ENCODE measurements around the gene LRIG3. TPM values are rescaled to one million over a fixed set of nuclear protein-coding genes. Genes with fewer than 3 reads are reported as not detected.
"Not testable (repeated sequence)": the region's sequence is repeated elsewhere in the genome, so short reads cannot be mapped to it uniquely, and the experiment has no call there.

The LRIG3 gene
- total RNA-seq, 1 donor from 2014 or later: not detected

DNA sequence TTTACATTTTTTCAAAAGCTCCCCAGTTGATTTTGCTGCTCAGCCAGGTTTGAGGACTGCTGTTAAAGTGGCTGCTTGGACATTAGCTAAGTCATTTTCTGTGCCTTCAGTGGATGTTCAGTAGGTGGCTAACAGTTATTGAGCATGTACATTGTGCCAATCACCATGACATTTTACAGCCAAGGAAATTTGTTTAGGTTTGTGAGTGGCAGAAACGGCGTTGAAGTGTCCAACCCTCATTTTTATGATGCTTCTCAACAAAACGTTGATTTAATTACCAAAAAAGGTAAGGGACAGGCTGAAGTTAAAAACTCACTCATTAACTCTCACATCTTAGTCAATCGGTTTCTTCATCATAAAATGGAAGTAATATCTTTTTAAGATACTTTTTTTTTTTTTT is 37.0 kb upstream of the LRIG3 start:
- POLR2A ChIA-PET: no interaction called here
- no peak for DNase-seq
- H3K27ac Mint-ChIP-seq: no peak overlapping the region
- no peaks in the 10 kb centered on the region for H3K27me3 Mint-ChIP-seq
- no peaks in the 10 kb centered on the region for H3K36me3 Mint-ChIP-seq (ENCODE audit: low read depth)
- TF ChIP-seq, protein P1, sequence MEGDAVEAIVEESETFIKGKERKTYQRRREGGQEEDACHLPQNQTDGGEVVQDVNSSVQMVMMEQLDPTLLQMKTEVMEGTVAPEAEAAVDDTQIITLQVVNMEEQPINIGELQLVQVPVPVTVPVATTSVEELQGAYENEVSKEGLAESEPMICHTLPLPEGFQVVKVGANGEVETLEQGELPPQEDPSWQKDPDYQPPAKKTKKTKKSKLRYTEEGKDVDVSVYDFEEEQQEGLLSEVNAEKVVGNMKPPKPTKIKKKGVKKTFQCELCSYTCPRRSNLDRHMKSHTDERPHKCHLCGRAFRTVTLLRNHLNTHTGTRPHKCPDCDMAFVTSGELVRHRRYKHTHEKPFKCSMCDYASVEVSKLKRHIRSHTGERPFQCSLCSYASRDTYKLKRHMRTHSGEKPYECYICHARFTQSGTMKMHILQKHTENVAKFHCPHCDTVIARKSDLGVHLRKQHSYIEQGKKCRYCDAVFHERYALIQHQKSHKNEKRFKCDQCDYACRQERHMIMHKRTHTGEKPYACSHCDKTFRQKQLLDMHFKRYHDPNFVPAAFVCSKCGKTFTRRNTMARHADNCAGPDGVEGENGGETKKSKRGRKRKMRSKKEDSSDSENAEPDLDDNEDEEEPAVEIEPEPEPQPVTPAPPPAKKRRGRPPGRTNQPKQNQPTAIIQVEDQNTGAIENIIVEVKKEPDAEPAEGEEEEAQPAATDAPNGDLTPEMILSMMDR (IDR thresholded peaks at IDR 0.05): no peak
- CTCF ChIA-PET: no interaction called here
- intact Hi-C loops (cut with micrococcal nuclease): no loop called here
- no peaks in the 10 kb centered on the region for H3K4me1 Mint-ChIP-seq
- ATAC-seq (ENCODE audit: low read depth): no peak
- H3K4me3 Mint-ChIP-seq: no peak overlapping the region
- H3K9me3 Mint-ChIP-seq: no peaks in the 10 kb centered on the region

DNA sequence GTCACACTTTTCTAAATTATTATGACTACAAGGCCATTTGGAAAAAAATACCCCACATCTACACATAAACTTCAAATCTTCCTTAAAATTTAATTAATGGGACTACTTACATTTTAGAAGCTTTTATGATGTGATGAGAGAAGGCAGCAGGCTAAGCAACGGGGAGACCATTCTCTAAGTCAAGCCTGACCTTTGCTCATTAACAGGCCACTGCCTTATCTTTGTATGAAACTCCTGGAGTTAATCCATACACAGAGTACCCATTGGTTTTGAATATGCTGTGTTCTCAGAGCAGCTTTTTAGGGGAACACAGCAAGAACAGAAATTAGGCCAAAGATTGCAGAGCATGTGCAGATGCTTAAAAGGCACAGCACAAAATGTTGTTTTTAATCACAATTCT is 35.5 kb upstream of the LRIG3 start:
- no peak overlapping the region for H3K4me3 Mint-ChIP-seq
- TF ChIP-seq, protein P1 (IDR thresholded peaks at IDR 0.05): no peak
- ChIA-PET POLR2A (no interaction called here), CTCF (no interaction called here)
- no peak overlapping the region for H3K27ac Mint-ChIP-seq
- DNase-seq (no peak), ATAC-seq (ENCODE audit: low read depth) (no peak)
- H3K9me3 Mint-ChIP-seq: no peaks in the 10 kb centered on the region
- H3K4me1 Mint-ChIP-seq: no peaks in the 10 kb centered on the region
- no peaks in the 10 kb centered on the region for H3K36me3 Mint-ChIP-seq (ENCODE audit: low read depth)
- intact Hi-C loops (cut with micrococcal nuclease): no loop called here
- H3K27me3 Mint-ChIP-seq: no peaks in the 10 kb centered on the region

DNA sequence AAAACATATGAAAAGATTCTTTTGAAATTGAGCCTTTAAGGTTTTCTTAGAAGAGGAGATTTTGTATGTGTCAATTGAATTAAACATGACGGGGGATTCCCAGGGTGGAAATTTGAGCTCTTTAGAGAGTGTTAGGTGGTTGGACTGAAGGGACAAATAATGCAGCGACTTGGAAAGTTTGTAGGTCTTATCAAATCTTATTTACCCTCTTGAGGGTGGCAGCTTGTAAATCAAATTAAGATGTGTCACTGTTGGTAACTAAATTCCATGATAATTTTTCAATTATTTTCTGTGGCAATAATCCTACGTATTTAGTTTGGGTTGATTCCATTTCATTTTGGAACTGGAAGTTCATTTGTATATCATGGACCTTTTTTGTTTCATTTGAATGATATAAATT is 33.7 kb upstream of the LRIG3 start:
- Mint-ChIP-seq H3K4me3 (no peak overlapping the region), H3K27me3 (no peaks in the 10 kb centered on the region), H3K4me1 (no peaks in the 10 kb centered on the region), H3K9me3 (no peaks in the 10 kb centered on the region), H3K27ac (no peak overlapping the region), H3K36me3 (ENCODE audit: low read depth) (no peaks in the 10 kb centered on the region)
- intact Hi-C loops (cut with micrococcal nuclease): no loop called here
- no peak for ATAC-seq (ENCODE audit: low read depth)
- no peak for DNase-seq
- POLR2A ChIA-PET: no interaction called here
- TF ChIP-seq, protein P1 (IDR thresholded peaks at IDR 0.05): no peak
- CTCF ChIA-PET: no interaction called here

DNA sequence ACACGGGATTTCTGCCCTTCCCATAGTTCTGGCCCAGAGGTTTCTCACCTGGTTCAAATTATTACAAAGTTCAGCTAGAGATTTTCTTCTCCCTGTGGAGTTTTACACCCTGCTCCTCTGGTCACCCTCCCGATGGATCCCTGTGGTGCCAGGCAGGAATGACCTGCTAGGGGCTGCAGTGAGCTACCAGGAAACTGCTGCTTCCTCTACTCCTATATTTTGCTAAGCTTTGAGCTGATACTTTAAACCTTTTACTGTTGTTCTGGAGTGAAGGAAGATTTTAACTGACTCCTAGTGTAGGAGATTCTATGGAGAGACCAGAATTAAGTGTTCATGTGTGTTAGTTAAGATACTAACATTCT is 30.4 kb upstream of the LRIG3 start:
- Mint-ChIP-seq H3K4me1 (no peaks in the 10 kb centered on the region), H3K9me3 (peaks cover 7% of the 10 kb centered on the region), H3K36me3 (ENCODE audit: low read depth) (no peaks in the 10 kb centered on the region), H3K4me3 (no peak overlapping the region), H3K27me3 (no peaks in the 10 kb centered on the region), H3K27ac (no peak overlapping the region)
- TF ChIP-seq, protein P1 (IDR thresholded peaks at IDR 0.05): no peak
- ChIA-PET POLR2A (no interaction called here), CTCF (no interaction called here)
- intact Hi-C loops (cut with micrococcal nuclease): no loop called here
- DNase-seq (no peak), ATAC-seq (ENCODE audit: low read depth) (no peak)

DNA sequence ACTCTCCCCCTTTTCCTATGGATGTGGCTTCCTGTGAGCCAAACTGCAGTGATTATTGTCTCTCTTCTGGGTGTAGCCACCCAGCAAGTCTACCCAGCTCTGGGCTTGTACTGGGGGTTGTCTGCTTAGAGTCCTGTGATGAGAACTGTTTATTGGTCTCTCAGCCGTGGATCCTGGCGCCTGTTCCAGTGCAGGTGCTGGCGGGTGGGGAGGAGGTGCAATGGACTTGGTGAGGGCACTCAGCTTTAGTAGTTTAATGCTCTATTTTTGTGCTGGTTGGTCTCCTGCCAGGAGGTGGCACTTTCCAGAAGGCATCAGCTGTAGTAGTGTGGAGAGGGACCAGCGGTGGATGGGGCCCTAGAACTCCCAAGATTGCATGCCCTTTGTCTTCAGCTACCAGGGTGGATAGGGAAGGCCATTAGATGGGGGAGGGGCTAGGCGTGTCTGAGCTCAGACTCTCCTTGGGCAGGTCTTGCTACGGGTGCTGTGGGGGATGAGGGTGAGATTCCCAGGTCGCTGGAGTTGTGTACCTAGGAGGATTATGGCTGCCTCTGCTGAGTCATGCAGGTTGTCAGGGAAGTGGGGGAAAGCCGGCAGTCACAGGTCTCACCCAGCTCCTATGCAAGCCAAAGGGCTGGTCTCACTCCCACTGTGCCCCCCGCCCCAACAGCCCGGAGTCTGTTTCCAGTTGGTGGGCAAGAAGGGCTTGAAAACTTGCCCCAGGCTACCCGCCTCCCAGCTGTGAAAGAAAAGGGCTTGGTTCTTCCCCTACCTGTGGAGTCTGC is 29.8 kb upstream of the LRIG3 start:
- H3K4me3 Mint-ChIP-seq; H3K4me1 Mint-ChIP-seq; H3K27me3 Mint-ChIP-seq; H3K36me3 Mint-ChIP-seq (ENCODE audit: low read depth); intact Hi-C loops (cut with micrococcal nuclease); DNase-seq; ATAC-seq (ENCODE audit: low read depth); H3K9me3 Mint-ChIP-seq; POLR2A ChIA-PET; H3K27ac Mint-ChIP-seq; CTCF ChIA-PET: not testable (repeated sequence)

DNA sequence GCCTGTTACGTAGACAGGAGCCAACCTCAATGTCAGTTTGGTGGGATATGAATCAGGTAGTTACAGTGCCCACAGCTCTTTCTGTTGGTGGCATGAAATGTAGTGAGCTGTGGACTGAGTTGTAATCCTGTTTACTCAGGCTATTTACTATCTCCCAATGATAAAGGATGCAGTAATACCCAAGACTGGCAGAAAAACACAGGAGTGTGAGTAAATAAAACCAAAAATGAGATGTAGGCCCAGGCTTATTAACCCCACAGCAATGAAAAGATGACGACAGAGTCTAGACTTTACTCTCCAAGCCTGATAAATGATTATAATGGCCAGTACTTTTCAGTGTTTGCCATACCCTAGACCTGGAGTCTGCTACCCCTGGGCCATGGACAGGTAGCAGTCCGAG is 22.8 kb upstream of the LRIG3 start:
- no peak overlapping the region for H3K27ac Mint-ChIP-seq
- ChIA-PET POLR2A (no interaction called here), CTCF (no interaction called here)
- DNase-seq (no peak), ATAC-seq (ENCODE audit: low read depth) (no peak)
- no peak overlapping the region for H3K4me3 Mint-ChIP-seq
- intact Hi-C loops (cut with micrococcal nuclease): no loop called here
- TF ChIP-seq, protein P1 (IDR thresholded peaks at IDR 0.05): no peak
- H3K27me3 Mint-ChIP-seq: no peaks in the 10 kb centered on the region
- no peaks in the 10 kb centered on the region for H3K36me3 Mint-ChIP-seq (ENCODE audit: low read depth)
- H3K4me1 Mint-ChIP-seq: no peaks in the 10 kb centered on the region
- H3K9me3 Mint-ChIP-seq: peaks cover 8% of the 10 kb centered on the region
